RWPE2 (cell line): ENCODE measurements around the gene ZC3HAV1L.
"Not testable (repeated sequence)": the region's sequence is repeated elsewhere in the genome, so short reads cannot be mapped to it uniquely, and the experiment has no call there.

Experiments used
- ATAC-seq: fragments of 200-7000 bp; cut with Tn5 transposase; 3 replicates; pipeline ENCODE4 v1.9.1; 2021; ENCODE audit warnings: low read depth
- DNase-seq: peaks from one replicate; pipeline ENCODE4 v3.0.0-alpha.2; 2020; ENCODE audit warnings: low spot score
- H3K27ac ChIP-seq: fragments of 450-650 bp; 2 replicates; pipeline ENCODE4 v1.5.1; 2017; ENCODE audit warnings: mild to moderate bottlenecking; ENCODE audit not compliant: poor library complexity, severe bottlenecking
- H3K27me3 ChIP-seq: fragments of 250-450 bp; sonication (Bioruptor Pico); 2 replicates; pipeline ENCODE4 v1.5.1; 2021; ENCODE audit warnings: mild to moderate bottlenecking, moderate library complexity; ENCODE audit not compliant: insufficient read depth, poor library complexity, severe bottlenecking
- H3K36me3 ChIP-seq: fragments of 250-450 bp; sonication (Bioruptor Pico); 2 replicates; pipeline ENCODE4 v1.5.1; 2020; ENCODE audit warnings: low read depth, mild to moderate bottlenecking, moderate library complexity
- H3K4me1 ChIP-seq: fragments of 250-450 bp; sonication (Bioruptor Pico); 2 replicates; pipeline ENCODE4 v1.5.1; 2021; ENCODE audit warnings: mild to moderate bottlenecking, moderate library complexity; ENCODE audit not compliant: insufficient read depth, poor library complexity, severe bottlenecking
- H3K4me3 ChIP-seq: fragments of 250-450 bp; sonication (Bioruptor Pico); 2 replicates; pipeline ENCODE4 v1.5.1; 2021; ENCODE audit warnings: mild to moderate bottlenecking, moderate library complexity; ENCODE audit not compliant: severe bottlenecking
- H3K9me3 ChIP-seq: fragments of 250-450 bp; sonication (Bioruptor Pico); 2 replicates; pipeline ENCODE4 v1.5.1; 2021; ENCODE audit warnings: mild to moderate bottlenecking, moderate library complexity; ENCODE audit not compliant: severe bottlenecking
- TF ChIP-seq, protein P1 (sequence below): fragments of 450-650 bp; IDR thresholded peaks from one replicate; pipeline ENCODE4 v1.5.1; 2017; ENCODE audit warnings: mild to moderate bottlenecking, moderate library complexity; ENCODE audit not compliant: poor library complexity, severe bottlenecking

Gene ZC3HAV1L

DNA sequence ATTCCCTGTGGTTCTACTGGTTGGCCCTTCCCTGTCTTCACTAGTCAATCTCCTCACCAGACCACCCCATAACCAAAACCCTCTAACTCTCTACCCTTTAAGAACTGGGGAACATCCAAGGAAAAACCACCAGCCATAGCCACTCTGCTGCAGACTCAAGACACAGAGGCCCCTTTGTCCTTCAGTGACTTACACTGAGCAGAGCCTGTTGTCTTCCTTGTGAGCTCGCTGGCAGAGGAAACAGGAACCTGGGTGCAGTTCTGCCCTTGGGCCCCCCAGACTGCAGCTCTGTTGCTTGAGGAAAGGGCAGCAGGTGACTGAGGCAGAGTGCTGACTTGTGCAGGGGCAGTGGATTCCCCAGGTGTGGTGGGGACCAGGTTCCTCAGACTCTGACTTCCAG, 43.1 kb upstream of the ZC3HAV1L start:
- no peak overlapping the region for H3K27ac ChIP-seq
- ATAC-seq, result no peak
- peaks cover 97% of the 10 kb centered on the region for H3K36me3 ChIP-seq
- H3K27me3 ChIP-seq, result no peaks in the 10 kb centered on the region
- TF ChIP-seq, protein P1, sequence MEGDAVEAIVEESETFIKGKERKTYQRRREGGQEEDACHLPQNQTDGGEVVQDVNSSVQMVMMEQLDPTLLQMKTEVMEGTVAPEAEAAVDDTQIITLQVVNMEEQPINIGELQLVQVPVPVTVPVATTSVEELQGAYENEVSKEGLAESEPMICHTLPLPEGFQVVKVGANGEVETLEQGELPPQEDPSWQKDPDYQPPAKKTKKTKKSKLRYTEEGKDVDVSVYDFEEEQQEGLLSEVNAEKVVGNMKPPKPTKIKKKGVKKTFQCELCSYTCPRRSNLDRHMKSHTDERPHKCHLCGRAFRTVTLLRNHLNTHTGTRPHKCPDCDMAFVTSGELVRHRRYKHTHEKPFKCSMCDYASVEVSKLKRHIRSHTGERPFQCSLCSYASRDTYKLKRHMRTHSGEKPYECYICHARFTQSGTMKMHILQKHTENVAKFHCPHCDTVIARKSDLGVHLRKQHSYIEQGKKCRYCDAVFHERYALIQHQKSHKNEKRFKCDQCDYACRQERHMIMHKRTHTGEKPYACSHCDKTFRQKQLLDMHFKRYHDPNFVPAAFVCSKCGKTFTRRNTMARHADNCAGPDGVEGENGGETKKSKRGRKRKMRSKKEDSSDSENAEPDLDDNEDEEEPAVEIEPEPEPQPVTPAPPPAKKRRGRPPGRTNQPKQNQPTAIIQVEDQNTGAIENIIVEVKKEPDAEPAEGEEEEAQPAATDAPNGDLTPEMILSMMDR, result no peak
- no peaks in the 10 kb centered on the region for H3K4me1 ChIP-seq
- no peak for DNase-seq
- no peaks in the 10 kb centered on the region for H3K9me3 ChIP-seq
- no peak overlapping the region for H3K4me3 ChIP-seq

DNA sequence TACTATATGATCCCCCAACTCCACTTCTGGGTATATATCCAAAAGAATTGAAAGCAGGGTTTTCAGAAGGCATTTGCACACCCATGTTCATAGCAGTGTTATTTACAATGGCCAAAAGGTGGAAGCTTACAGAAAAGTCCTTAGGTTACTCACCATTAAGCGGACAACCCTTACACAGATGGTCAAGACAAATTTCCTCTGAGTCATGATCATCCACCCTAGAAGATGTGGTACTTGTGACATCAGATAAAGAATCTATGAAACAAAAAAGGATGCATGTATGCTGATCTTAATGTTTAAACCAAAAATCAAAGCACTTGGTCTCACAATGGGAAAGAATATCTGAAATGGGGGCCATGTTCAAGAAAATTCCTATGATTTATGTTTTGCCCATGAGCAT, 42.6 kb upstream of the ZC3HAV1L start:
- H3K4me1 ChIP-seq, result no peaks in the 10 kb centered on the region
- DNase-seq (no peak), ATAC-seq (no peak)
- no peak overlapping the region for H3K4me3 ChIP-seq
- TF ChIP-seq, protein P1, result no peak
- no peaks in the 10 kb centered on the region for H3K9me3 ChIP-seq
- no peaks in the 10 kb centered on the region for H3K27me3 ChIP-seq
- peaks cover 97% of the 10 kb centered on the region for H3K36me3 ChIP-seq
- H3K27ac ChIP-seq, result no peak overlapping the region

DNA sequence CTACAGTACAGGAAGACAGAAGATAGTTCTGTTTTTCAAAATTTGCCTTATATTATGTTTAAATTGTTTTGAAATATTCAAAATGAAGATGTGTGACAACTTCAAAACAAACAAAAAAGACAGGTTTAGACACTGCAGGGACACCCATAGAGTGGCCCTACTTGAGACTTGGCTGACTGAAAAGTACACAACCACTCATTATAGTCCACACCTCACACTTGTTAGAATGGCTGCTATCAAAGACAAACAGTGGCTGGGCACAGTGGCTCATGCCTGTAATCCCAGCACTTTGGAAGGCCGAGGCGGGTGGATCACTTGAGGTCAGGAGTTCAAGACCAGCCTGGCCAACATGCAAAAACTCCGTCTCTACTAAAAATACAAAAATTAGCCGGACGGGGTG, 41.9 kb upstream of the ZC3HAV1L start:
- not testable (repeated sequence) for H3K4me3 ChIP-seq, DNase-seq, H3K4me1 ChIP-seq, H3K27ac ChIP-seq, ATAC-seq, H3K9me3 ChIP-seq, H3K27me3 ChIP-seq
- peaks cover 97% of the 10 kb centered on the region for H3K36me3 ChIP-seq

DNA sequence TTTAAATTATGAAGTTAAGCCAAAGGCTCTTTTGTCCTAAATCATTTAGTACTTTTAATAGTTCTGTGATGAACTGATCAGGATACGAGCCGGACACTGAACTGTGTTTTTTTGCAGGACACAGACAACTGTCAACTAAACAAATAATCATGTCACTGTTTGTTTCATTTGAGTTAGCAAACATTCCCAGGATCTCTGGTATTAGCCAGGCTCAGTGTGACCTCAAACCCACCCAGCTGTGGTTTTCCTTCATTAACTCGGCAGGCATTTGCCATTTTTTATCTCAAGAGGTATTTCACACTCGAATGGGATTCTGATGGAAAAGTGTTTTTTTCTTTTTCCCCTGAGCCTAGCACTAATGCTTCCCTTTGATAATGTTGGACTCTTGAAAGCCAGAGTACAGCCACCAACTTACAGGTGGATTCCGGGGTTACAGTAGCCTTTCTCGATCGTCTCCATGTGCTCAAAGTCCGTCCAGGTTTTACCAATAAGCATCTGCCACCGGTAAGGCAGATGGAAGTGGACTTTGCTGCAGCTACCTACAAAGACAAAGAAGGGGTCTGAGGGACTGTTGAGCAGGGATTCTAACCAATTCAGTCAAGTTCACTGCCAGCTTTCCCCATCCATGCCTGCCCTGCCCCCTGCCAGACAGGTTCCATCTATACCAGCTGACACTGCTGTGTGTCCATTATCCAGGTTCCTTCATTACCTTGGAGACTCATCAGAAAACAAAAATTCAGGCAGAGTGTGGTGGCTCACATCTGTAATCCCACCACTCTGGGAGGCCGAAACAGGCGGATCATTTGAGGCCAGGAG, 40.2 kb upstream of the ZC3HAV1L start:
- Histone ChIP-seq H3K27me3 (no peaks in the 10 kb centered on the region), H3K36me3 (peaks cover 97% of the 10 kb centered on the region), H3K27ac (no peak overlapping the region), H3K4me1 (no peaks in the 10 kb centered on the region), H3K4me3 (no peak overlapping the region), H3K9me3 (no peaks in the 10 kb centered on the region)
- no peak for ATAC-seq
- no peak for DNase-seq
- TF ChIP-seq, protein P1, result no peak

DNA sequence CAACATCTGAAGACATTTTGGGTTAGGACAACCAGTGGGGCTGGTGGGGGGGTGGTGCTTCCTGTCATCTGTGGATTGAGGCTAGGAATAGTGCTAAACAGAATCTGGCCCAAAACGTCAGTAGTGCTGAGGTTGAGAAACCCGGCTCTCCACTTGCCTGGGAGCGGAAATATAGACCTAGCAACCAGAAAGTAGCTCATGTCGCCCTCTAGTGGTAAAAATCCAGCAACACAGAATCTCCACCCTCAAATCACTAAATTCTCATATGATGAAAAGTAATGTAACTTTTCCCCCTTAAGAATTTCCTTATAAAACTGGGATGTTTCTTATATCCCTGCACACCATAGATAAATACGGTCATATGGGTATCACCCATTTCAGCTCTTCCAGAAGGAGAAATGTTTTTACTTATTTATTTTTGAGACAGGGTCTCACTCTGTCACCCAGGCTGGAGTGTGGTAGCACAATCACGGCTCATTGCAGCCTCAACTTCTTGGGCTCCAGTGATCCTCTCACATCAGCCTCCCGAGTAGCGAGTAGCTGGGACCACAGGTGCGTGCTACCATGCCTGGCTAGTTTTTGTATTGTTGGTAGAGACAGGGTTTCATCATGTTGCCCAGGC, 39.3 kb upstream of the ZC3HAV1L start:
- H3K36me3 ChIP-seq, result peaks cover 93% of the 10 kb centered on the region
- H3K9me3 ChIP-seq, result no peaks in the 10 kb centered on the region
- TF ChIP-seq, protein P1, result peak; percentile 94
- no peaks in the 10 kb centered on the region for H3K4me1 ChIP-seq
- ATAC-seq, result peak; percentile 89
- DNase-seq, result no peak
- H3K4me3 ChIP-seq, result no peak overlapping the region
- H3K27ac ChIP-seq, result no peak overlapping the region
- H3K27me3 ChIP-seq, result no peaks in the 10 kb centered on the region
